Ascending aorta (tissue), 2 donors: ENCODE results near the gene SPATA31D3. TPM values are rescaled to one million over a fixed set of nuclear protein-coding genes. Genes with fewer than 3 reads are reported as not detected.
"Not testable (repeated sequence)": the region's sequence is repeated elsewhere in the genome, so short reads cannot be mapped to it uniquely, and the experiment has no call there.

ENCODE experiments used
- DNase-seq, 2 donors: peaks; one replicate each; pipeline ENCODE4 v3.0.0-alpha.2; 2019; ENCODE audit warnings: low spot score in 2 of 2
- H3K27ac ChIP-seq, 2 donors: fragments of 200-600 bp; sonication (generic); one replicate each; pipeline ENCODE4 v1.5.1; 2016 to 2017; ENCODE audit warnings: mild to moderate bottlenecking in 1 of 2
- H3K27me3 ChIP-seq: fragments of 200-600 bp; sonication (generic); one replicate; pipeline ENCODE4 v1.5.1; 2017
- H3K36me3 ChIP-seq, 2 donors: fragments of 200-600 bp; sonication (generic); one replicate each; pipeline ENCODE4 v1.5.1; 2016
- H3K4me1 ChIP-seq, 2 donors: fragments of 200-600 bp; sonication (generic); one replicate each; pipeline ENCODE4 v1.5.1; 2016 to 2017; ENCODE audit warnings: mild to moderate bottlenecking in 1 of 2
- H3K4me3 ChIP-seq, 2 donors: fragments of 200-600 bp; sonication (generic); one replicate each; pipeline ENCODE4 v1.5.1; 2016 to 2017; ENCODE audit warnings: mild to moderate bottlenecking in 1 of 2
- H3K9me3 ChIP-seq, 2 donors: fragments of 200-600 bp; sonication (generic); one replicate each; pipeline ENCODE4 v1.5.1; 2016
- intact Hi-C: fragments of 100-400 bp; cut with DNase I; formaldehyde crosslinking; loops from one replicate; pipeline ENCODE4 v1.15.1; 2023
- total RNA-seq: library from RNA; depleted of rRNA; stranded (reverse); fragments of >200 nt; gene quantifications from one replicate; pipeline ENCODE4 v1.1.0, GENCODE V29; 2016
- TF ChIP-seq, protein P1 (sequence below), 3 experiments: fragments of 200-600 bp in 2 of 3; fragments of 450-650 bp in 1 of 3; sonication (generic) in 2 of 3; IDR thresholded peaks; one replicate each; pipeline ENCODE4 v1.5.1; 2016 to 2019; ENCODE audit warnings: antibody characterized with exemption in 3 of 3, mild to moderate bottlenecking in 1 of 3, moderate library complexity in 1 of 3

SPATA31D3 gene
- total RNA-seq, 1 donor from 2014 or later: not detected

DNA sequence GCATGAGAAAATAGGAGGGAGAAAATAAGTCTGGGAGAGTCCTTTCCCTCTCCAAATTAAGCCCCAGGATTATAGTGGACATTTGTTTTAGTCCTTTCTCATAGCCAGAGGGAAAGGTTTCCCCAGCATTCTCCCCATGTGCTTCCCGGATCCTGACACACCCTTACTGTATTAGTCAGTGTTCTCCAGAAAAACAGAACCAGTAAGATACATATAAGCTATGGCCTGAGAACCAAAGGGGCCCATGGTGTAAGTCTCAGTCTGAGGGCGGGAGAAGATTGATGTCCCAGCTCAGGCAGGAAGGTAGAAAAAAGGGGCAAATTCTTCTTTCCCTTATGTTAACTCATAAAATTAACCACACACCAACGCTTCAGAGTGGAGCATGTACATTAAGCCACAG lies 40.7 kb upstream of the SPATA31D3 start:
- H3K36me3 ChIP-seq: no peaks in the 10 kb centered on the region
- H3K27me3 ChIP-seq: no peaks in the 10 kb centered on the region
- TF ChIP-seq, protein P1, sequence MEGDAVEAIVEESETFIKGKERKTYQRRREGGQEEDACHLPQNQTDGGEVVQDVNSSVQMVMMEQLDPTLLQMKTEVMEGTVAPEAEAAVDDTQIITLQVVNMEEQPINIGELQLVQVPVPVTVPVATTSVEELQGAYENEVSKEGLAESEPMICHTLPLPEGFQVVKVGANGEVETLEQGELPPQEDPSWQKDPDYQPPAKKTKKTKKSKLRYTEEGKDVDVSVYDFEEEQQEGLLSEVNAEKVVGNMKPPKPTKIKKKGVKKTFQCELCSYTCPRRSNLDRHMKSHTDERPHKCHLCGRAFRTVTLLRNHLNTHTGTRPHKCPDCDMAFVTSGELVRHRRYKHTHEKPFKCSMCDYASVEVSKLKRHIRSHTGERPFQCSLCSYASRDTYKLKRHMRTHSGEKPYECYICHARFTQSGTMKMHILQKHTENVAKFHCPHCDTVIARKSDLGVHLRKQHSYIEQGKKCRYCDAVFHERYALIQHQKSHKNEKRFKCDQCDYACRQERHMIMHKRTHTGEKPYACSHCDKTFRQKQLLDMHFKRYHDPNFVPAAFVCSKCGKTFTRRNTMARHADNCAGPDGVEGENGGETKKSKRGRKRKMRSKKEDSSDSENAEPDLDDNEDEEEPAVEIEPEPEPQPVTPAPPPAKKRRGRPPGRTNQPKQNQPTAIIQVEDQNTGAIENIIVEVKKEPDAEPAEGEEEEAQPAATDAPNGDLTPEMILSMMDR (IDR thresholded peaks at IDR 0.05): no peak
- H3K4me1 ChIP-seq: peaks cover 0 to 19% of the 10 kb centered on the region in 2 donors
- no peaks in the 10 kb centered on the region for H3K9me3 ChIP-seq
- H3K4me3 ChIP-seq: no peak overlapping the region
- H3K27ac ChIP-seq: peak overlapping the region; percentile 11 to 51
- intact Hi-C loops: no loop called here
- no peak for DNase-seq

DNA sequence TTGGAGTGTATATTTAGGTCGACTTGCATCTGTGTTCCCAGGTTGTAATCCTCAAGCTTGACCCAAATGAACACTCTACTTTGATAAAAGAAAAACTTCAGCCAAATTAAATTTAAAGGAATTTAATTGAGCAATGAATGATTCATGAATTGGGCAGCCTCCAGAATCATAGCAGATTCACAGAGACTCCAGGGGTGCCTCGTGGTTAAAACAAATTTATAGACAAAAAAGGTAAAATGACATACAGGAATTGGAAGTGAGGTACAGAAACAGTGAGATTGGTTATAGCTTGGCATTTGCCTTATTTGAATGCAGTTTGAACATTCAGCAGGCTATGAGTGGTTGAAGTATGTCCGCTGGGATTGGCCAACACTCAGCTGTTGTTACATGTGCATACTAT lies 36.6 kb upstream of the SPATA31D3 start:
- no peaks in the 10 kb centered on the region for H3K27me3 ChIP-seq
- H3K4me3 ChIP-seq: no peak overlapping the region
- H3K36me3 ChIP-seq: no peaks in the 10 kb centered on the region
- H3K4me1 ChIP-seq: peaks cover 0 to 6% of the 10 kb centered on the region in 2 donors
- no peaks in the 10 kb centered on the region for H3K9me3 ChIP-seq
- intact Hi-C loops: no loop called here
- DNase-seq: no peak
- H3K27ac ChIP-seq: no peak overlapping the region
- TF ChIP-seq, protein P1 (IDR thresholded peaks at IDR 0.05): no peak

DNA sequence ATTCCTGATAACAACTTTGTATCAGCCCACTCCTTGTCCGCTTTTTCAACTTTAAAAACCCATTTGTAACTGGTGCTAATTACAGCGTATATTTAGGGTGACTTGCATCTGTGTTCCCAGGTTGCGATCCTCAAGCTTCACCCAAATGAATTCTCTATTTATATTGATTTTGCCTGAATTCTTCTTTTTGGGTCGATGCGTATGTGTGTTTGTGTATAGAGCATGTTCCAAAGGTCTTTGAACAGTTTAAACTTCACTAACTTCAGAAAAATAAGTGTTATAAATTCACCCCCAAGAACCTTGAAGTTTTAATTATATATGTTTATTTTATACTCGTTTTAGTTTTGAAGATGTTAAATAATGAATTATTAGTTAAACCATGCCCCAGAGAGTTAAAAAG lies 31.2 kb upstream of the SPATA31D3 start:
- H3K9me3 ChIP-seq: no peaks in the 10 kb centered on the region
- no peak overlapping the region for H3K4me3 ChIP-seq
- no peaks in the 10 kb centered on the region for H3K4me1 ChIP-seq
- no peak for DNase-seq
- TF ChIP-seq, protein P1 (IDR thresholded peaks at IDR 0.05): no peak
- H3K27me3 ChIP-seq: no peaks in the 10 kb centered on the region
- no peak overlapping the region for H3K27ac ChIP-seq
- intact Hi-C loops: no loop called here
- H3K36me3 ChIP-seq: no peaks in the 10 kb centered on the region

DNA sequence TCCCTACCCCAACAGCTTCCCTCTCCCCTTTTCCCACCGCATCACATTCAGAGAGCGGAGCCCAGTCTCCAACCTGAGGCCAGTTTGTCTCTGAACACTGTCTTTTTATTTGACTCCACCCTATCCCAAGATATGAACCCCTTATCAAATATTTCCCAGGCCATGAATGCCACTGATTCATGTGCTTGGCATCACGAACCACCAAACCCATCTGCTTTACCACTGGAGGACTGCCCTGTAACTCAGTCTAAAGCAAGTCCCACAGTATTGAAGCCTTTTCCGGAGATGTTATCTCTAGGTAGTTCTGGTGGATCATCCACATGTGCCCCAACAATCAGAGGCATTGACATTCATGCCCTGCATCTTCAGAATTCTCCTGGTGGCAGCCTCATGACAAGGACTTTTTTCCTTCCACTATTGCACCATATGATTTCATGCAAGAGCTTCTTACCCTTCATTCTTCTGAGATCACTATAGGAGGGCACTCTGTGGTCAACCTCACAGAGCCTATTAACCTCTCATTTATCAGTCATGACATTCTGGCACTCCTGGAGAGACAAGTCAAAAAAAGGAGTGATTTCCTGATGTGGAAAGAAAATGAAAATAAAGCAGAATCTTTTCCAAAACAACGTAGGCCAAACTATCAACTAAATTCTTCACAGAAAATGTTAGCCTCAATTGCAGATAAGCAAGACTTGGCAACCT lies 27.3 kb upstream of the SPATA31D3 start:
- no peaks in the 10 kb centered on the region for H3K36me3 ChIP-seq
- no peak for DNase-seq
- intact Hi-C loops: no loop called here
- TF ChIP-seq, protein P1 (IDR thresholded peaks at IDR 0.05): no peak
- no peak overlapping the region for H3K27ac ChIP-seq
- H3K27me3 ChIP-seq: no peaks in the 10 kb centered on the region
- no peak overlapping the region for H3K4me3 ChIP-seq
- H3K4me1 ChIP-seq: no peaks in the 10 kb centered on the region
- no peaks in the 10 kb centered on the region for H3K9me3 ChIP-seq

DNA sequence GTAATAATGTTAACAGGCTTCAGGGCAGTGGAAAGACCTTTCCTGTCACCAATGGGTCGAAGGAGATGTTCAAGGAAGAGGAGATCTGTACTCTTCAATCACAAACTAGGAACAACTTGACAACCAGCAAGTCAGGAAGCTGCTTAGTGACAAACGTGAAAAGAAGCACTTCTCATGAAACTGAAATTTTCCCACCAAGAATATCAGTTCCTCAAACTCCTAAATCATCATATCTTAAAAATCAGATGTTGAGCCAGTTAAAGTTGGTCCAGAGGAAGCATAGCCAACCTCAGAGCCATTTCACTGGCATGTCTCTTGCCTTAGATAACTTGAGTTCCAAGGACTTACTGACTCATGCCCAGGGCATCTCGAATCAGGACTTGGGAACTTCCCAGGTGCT lies 24.8 kb upstream of the SPATA31D3 start:
- DNase-seq, H3K4me1 ChIP-seq, H3K27me3 ChIP-seq, H3K27ac ChIP-seq, H3K36me3 ChIP-seq, intact Hi-C loops, H3K4me3 ChIP-seq, H3K9me3 ChIP-seq: not testable (repeated sequence)

DNA sequence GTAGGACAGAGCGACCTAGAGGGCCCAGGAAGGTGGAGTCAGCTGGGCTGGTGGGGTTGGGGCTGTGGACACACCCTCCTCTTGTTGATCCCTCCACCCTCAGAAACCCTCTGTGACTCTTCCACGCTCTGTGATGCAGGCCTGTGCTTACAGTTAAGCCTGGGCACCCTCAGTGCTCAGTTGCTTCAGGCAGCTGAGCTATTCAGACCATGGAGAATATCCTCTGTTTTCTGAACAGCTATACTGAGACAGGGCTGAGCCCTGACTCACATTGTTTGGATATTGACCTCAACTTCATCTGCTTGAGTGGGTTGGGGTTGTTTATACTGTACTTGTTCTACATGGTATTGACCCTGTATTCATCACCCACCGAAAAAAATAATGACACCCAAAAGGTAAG lies 15.0 kb upstream of the SPATA31D3 start, which contains the start of gene SPATA31D4:
SPATA31D4 (plus strand) TSS at position 124 of the 400 bp plus-strand sequence; CDS start at position 210, 86 bp downstream.
- H3K27me3 ChIP-seq, H3K9me3 ChIP-seq, H3K4me3 ChIP-seq, H3K36me3 ChIP-seq, intact Hi-C loops, DNase-seq, H3K4me1 ChIP-seq, H3K27ac ChIP-seq: not testable (repeated sequence)

DNA sequence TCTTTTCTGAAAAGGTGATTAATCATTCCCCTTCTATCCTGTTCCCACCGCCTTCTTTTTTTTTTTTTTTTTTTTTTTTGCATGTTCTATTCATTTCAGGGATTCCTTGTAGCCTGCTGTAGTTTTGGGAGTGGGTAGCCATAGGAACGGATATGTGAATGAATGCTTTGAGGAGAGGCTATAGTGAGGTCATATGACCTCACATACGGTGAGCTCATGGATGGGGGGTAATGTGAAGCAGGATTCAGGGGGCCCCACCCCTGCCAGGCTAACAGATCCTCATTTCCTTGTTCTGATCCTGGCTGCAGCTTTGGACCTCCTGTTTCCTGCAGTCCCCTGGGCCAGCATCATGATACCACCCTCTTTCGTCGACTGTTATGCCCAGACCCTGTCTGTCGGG lies 13.2 kb upstream of the SPATA31D3 start:
- not testable (repeated sequence) for H3K4me3 ChIP-seq

DNA sequence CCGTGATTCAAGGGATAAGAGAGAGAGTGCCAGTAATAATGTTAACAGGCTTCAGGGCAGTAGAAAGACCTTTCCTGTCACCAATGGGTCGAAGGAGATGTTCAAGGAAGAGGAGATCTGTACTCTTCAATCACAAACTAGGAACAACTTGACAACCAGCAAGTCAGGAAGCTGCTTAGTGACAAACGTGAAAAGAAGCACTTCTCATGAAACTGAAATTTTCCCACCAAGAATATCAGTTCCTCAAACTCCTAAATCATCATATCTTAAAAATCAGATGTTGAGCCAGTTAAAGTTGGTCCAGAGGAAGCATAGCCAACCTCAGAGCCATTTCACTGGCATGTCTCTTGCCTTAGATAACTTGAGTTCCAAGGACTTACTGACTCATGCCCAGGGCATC lies 9.8 kb upstream of the SPATA31D3 start:
- H3K36me3 ChIP-seq, H3K4me1 ChIP-seq, intact Hi-C loops, H3K4me3 ChIP-seq, H3K27me3 ChIP-seq, H3K9me3 ChIP-seq, DNase-seq, H3K27ac ChIP-seq: not testable (repeated sequence)

More for the DNA sequence above, 13.2 kb upstream of the SPATA31D3 start:
- H3K9me3 ChIP-seq, intact Hi-C loops, H3K4me1 ChIP-seq, H3K36me3 ChIP-seq, DNase-seq, H3K27ac ChIP-seq, H3K27me3 ChIP-seq: not testable (repeated sequence)

DNA sequence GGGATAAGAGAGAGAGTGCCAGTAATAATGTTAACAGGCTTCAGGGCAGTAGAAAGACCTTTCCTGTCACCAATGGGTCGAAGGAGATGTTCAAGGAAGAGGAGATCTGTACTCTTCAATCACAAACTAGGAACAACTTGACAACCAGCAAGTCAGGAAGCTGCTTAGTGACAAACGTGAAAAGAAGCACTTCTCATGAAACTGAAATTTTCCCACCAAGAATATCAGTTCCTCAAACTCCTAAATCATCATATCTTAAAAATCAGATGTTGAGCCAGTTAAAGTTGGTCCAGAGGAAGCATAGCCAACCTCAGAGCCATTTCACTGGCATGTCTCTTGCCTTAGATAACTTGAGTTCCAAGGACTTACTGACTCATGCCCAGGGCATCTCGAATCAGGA lies 5.3 kb downstream of the SPATA31D3 start:
- H3K27ac ChIP-seq, intact Hi-C loops, H3K36me3 ChIP-seq, H3K27me3 ChIP-seq, H3K9me3 ChIP-seq, H3K4me3 ChIP-seq, H3K4me1 ChIP-seq, DNase-seq: not testable (repeated sequence)
